ENCODE data around the gene WDR7.

DNA sequence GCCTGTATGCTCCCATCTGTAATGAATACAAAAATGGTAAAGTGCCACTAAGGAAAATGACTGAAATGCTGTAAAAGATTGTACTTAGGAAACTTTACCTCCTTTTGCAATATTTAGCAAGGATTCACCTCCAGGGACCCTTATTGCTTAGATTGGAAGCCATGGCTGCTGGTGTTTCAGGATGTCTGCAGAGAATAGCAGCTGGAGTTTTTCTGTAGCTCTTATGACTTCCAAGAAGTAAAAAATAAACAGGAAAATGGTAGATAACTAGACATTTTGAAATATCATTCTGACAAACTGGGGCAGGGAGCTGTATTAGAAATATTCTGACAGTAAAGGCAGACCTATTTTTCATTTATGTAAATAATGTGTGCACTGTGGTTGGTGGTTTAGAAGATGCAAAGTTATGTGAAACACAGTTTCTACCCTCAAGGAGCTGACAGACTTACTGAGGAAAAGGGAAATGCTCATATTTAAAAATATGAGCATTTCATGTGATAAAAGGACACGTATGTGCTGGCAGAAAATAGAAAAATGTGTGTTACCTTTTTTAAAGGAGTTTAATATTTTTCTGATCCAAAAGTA lies 270.8 kb downstream of the WDR7 start:
- no peak for TF ChIP-seq CTCF (conservative IDR thresholded peaks at IDR 0.05; ENCODE audit: low read depth, low read length)
- no peak for TF ChIP-seq RAD21 (IDR thresholded peaks at IDR 0.05; ENCODE audit: low read length)
- no peak for TF ChIP-seq NFE2L2 (IDR thresholded peaks at IDR 0.05; ENCODE audit: low read depth, low read length)
- no peak for TF ChIP-seq POLR2A (IDR thresholded peaks at IDR 0.05; ENCODE audit: low read depth, low read length)
- TF ChIP-seq CEBPB (IDR thresholded peaks at IDR 0.05; ENCODE audit: low read depth, low read length) = no peak
- TF ChIP-seq FOS (IDR thresholded peaks at IDR 0.05; ENCODE audit: low read depth, low read length) = no peak
- no peak for TF ChIP-seq SMC3 (IDR thresholded peaks at IDR 0.05; ENCODE audit: low read depth, low read length)
- TF ChIP-seq RFX5 (IDR thresholded peaks at IDR 0.05; ENCODE audit: low read depth, low read length) = no peak
